Lung (tissue), 12 donors: ENCODE results near the gene ITPR1. TPM values are rescaled to one million over a fixed set of nuclear protein-coding genes. Genes with fewer than 3 reads are reported as not detected.

Experiments used
- ATAC-seq: fragments of 200-7000 bp; cut with Tn5 transposase; one replicate; pipeline ENCODE4 v1.9.1; 2020; ENCODE audit warnings: moderate number of reproducible peaks; ENCODE audit not compliant: insufficient read depth, low FRiP score
- DNase-seq, 3 donors: peaks; one replicate each; pipeline ENCODE4 v3.0.0-alpha.2; 2013 to 2017
- H3K27ac ChIP-seq, 2 donors: one replicate each; pipeline ENCODE4 v1.5.1; 2013; ENCODE audit warnings: mild to moderate bottlenecking in 2 of 2, moderate library complexity in 2 of 2, control low read depth in 1 of 2, inconsistent platforms in 1 of 2, low read depth in 1 of 2, low read length in 1 of 2
- H3K27me3 ChIP-seq, 3 donors: one replicate each; pipeline ENCODE4 v1.5.1; 2013; ENCODE audit warnings: low read length in 2 of 3; ENCODE audit not compliant: control insufficient read depth in 3 of 3, insufficient read depth in 3 of 3
- H3K36me3 ChIP-seq, 4 donors: one replicate each; pipeline ENCODE4 v1.5.1; 2013; ENCODE audit warnings: low read length in 4 of 4, mild to moderate bottlenecking in 1 of 4, moderate library complexity in 1 of 4; ENCODE audit not compliant: control insufficient read depth in 4 of 4, insufficient read depth in 4 of 4
- H3K4me1 ChIP-seq, 5 donors: one replicate each; pipeline ENCODE4 v1.5.1; 2013; ENCODE audit warnings: low read length in 5 of 5, mild to moderate bottlenecking in 2 of 5, moderate library complexity in 1 of 5; ENCODE audit not compliant: control insufficient read depth in 5 of 5, insufficient read depth in 5 of 5
- H3K4me3 ChIP-seq: one replicate; pipeline ENCODE4 v1.5.1; 2013; ENCODE audit warnings: mild to moderate bottlenecking, control low read depth, moderate library complexity
- H3K9ac ChIP-seq, 2 donors: one replicate each; pipeline ENCODE4 v1.5.1; 2013; ENCODE audit warnings: low read length in 2 of 2, control low read depth in 1 of 2; ENCODE audit not compliant: insufficient read depth in 1 of 2
- H3K9me3 ChIP-seq, 4 donors: one replicate each; pipeline ENCODE4 v1.5.1; 2013; ENCODE audit warnings: low read length in 3 of 4, mild to moderate bottlenecking in 1 of 4, moderate library complexity in 1 of 4; ENCODE audit not compliant: control insufficient read depth in 4 of 4, insufficient read depth in 3 of 4
- CTCF ChIP-seq: IDR thresholded peaks from 2 replicates; pipeline ENCODE4 v1.5.1; 2012; ENCODE audit warnings: mild to moderate bottlenecking; ENCODE audit errors: control extremely low read depth, extremely low read depth
- WGBS, 2 donors: extraction: QIAGEN DNeasy Blood & Tissue Kit; methylation state at CpG; one replicate each; pipeline ENCODE4 v1.1.7; 2013; 5-methylcytosine and 5-hydroxymethylcytosine counted together
- polyA plus RNA-seq, 2 donors: library from polyadenylated mRNA; stranded (reverse); fragments of 200-250 nt; gene quantifications; one replicate each; pipeline ENCODE4 v1.2.1, GENCODE V29; 2013
- total RNA-seq, 2 donors: library from RNA; depleted of rRNA in 1 of 2; stranded (reverse); fragments of >200 nt in 1 of 2; gene quantifications; one replicate each; pipeline ENCODE4 v1.2.1, GENCODE V29; 2014 to 2021
- donor health status: control.
- donor health status: control.
- donor health status: Bipolar disorder and iron deficiency.
- donor health status: healthy.
- donor health status: DM: yes; HTN: yes; CAD: no.

The ITPR1 gene
- total and polyA plus RNA-seq, 4 donors = 12.4 to 152 (median 44.1) TPM

- H3K9me3 ChIP-seq = no peaks in the 10 kb centered on the region
- H3K27ac ChIP-seq = peak overlapping the region in 1 of 2 donors; percentile 22
- 3 to 8% methylated on average over 28 of the region's 28 CpGs for WGBS, 2 donors
- peak overlapping the region in 1 of 2 donors; percentile 71 for H3K9ac ChIP-seq
- peaks cover 0 to 39% (median 5%) of the 10 kb centered on the region in 5 donors for H3K4me1 ChIP-seq
- peak overlapping the region; percentile 81 for H3K4me3 ChIP-seq
- ATAC-seq (no peak), DNase-seq (peak in 2 of 3 donors; percentile 25 to 38)
- H3K27me3 ChIP-seq = no peaks in the 10 kb centered on the region
- TF ChIP-seq CTCF = no peak
- peaks cover 0 to 5% (median 0%) of the 10 kb centered on the region in 4 donors for H3K36me3 ChIP-seq
Observed at GRCh38 chr3:4493941-4494894, 1.1 kb downstream of the ITPR1 start.

GRCh38 chr3:4494895-4495264, 1.7 kb downstream of the ITPR1 start:
- DNase-seq (peak in 1 of 3 donors; percentile 36), ATAC-seq (no peak)
- peaks cover 0 to 5% (median 0%) of the 10 kb centered on the region in 4 donors for H3K36me3 ChIP-seq
- no peak overlapping the region for H3K4me3 ChIP-seq
- no peaks in the 10 kb centered on the region for H3K27me3 ChIP-seq
- H3K9me3 ChIP-seq = no peaks in the 10 kb centered on the region
- no peak for TF ChIP-seq CTCF
- 9 to 25% methylated on average over 4 of the region's 4 CpGs for WGBS, 2 donors
- peaks cover 0 to 39% (median 5%) of the 10 kb centered on the region in 5 donors for H3K4me1 ChIP-seq
- H3K27ac ChIP-seq = peak overlapping the region in 1 of 2 donors; percentile 24
- H3K9ac ChIP-seq = no peak overlapping the region

GRCh38 chr3:4495294-4496086, 2.3 kb downstream of the ITPR1 start:
- Histone ChIP-seq H3K4me3 (no peak overlapping the region), H3K9me3 (no peaks in the 10 kb centered on the region), H3K4me1 (peaks cover 0 to 39% (median 5%) of the 10 kb centered on the region in 5 donors), H3K9ac (no peak overlapping the region), H3K27ac (peak overlapping the region in 1 of 2 donors; percentile 24), H3K27me3 (no peaks in the 10 kb centered on the region), H3K36me3 (peaks cover 0 to 5% (median 0%) of the 10 kb centered on the region in 4 donors)
- TF ChIP-seq CTCF = no peak
- ATAC-seq (no peak), DNase-seq (peak in 2 of 3 donors; percentile 38 to 51)
- WGBS, 2 donors = 40 to 54% methylated on average over 3 of the region's 3 CpGs
